Activated effector memory CD4-positive, alpha-beta T cell treated with Interleukin-2 at 50 U/mL for 16 hours (primary cell): ENCODE results near the gene PRKAR2B.

Experiments used
- DNase-seq: peaks from one replicate; pipeline ENCODE4 v3.0.0-alpha.2; 2020

PRKAR2B gene

DNA sequence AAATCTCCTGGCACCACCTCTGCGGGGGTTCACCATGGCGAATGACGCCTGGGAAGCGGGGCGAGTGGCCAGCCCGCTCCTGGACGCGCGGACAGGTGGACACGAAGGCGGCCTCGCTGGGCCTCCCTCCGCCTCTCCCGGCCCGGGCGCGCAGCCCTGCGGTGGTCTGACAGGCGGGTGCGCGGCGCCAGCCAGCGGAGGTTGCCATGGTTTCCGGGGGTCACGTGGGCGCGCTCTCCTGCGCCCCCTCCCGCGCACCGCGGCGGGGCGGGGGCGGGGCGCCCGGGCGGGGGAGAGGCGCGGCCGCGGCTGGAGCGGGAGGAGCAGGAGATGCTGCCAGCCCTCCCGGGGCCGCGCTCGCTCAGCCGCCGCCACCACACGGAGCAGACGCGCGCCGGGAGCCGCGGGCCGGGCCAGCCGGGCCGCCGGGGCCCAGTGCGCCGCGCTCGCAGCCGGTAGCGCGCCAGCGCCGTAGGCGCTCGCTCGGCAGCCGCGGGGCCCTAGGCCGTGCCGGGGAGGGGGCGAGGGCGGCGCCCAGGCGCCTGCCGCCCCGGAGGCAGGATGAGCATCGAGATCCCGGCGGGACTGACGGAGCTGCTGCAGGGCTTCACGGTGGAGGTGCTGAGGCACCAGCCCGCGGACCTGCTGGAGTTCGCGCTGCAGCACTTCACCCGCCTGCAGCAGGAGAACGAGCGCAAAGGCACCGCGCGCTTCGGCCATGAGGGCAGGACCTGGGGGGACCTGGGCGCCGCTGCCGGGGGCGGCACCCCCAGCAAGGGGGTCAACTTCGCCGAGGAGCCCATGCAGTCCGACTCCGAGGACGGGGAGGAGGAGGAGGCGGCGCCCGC, at the start of gene PRKAR2B:
Gene PRKAR2B (plus strand): TSS at position 359 of the 848 bp plus-strand sequence. CDS start 203 bp downstream, at position 562.
- peak; percentile 70 for DNase-seq

DNA sequence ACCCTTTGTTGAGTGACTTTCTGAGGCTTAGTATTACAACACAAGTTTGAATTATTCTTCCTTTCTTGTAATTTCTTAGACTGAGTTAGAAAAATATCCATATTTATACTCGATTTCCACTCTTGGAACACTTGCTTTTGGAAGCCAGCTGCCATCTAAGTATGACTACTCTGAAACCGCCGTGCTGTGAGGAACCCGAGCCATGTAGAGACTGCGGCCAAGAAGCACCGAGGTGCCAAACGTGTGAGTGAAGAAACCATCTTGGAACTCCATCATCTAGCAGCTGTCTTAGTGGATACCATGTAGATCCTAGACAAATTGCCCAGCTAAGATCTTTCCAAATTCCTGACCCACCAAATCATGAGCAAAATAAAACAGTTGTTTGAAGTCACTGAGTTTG, 49.7 kb upstream of the PRKAR2B start:
- no peak for DNase-seq

- no peak for DNase-seq
These were observed 46.8 kb upstream of the PRKAR2B start for GRCh38 chr7:106997487-106998271.

DNA sequence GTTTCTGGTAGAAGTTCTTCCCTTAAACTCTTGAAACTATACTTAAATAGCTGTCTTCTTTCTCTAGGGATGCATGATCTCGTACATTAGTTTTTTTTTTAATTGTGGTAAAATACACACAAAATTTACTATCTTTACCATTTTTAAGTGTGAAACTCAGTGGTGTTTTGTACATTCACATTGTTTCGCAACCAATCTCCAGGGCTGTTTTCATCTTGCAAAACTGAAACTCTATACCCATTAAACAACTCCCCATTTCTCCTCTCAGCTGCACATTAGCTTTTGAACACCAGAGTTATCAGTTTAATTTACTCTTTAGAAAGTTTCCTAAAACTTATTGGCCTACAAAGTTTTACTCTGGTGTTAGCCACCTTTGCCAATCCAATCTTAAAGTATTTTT, 45.5 kb upstream of the PRKAR2B start:
- no peak for DNase-seq

GRCh38 chr7:107001490-107001889, 43.0 kb upstream of the PRKAR2B start:
- DNase-seq: no peak

GRCh38 chr7:107002126-107002525, 42.4 kb upstream of the PRKAR2B start:
- DNase-seq: no peak

GRCh38 chr7:107002529-107002998, 41.9 kb upstream of the PRKAR2B start:
- no peak for DNase-seq

- DNase-seq: no peak
These were observed 37.3 kb upstream of the PRKAR2B start for GRCh38 chr7:107007007-107007891.

DNA sequence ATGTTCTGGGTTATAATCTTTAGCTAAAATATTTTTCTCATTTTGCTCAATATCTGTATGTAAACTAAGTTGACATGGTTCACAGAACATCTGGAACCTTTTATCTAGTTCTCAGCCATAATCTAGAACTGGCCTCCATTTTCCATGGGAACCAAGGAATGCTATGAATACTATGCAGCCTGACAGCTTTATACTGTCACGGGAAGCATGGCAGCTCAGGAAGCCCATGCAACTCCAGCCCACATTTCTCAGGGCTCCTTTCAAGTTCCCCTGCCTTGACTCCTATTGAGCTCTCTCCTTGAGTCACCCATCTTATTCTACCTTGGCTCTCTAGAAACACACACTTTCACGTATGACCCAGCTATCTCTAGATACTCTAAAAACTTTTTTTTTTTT, 36.6 kb upstream of the PRKAR2B start:
- no peak for DNase-seq

GRCh38 chr7:107009846-107010203, 34.7 kb upstream of the PRKAR2B start:
- DNase-seq: no peak

DNA sequence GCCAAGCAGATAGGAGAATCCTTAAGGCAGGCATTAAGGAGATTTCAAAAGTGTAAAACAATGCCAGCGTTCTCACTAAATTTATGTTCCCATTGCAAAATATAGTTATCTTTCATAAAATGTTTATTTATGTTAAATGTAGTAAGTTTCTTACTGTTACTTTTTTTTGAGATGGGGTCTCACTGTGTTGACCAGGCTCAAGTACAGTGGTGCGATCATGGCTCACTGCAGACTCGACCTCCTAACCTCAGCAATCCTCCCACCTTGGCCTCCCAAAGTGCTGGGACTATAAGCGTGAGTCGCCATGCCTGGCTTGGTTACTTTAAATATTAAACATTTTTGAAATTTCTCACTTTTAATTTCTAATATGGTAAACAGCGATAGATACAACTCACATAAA, 31.8 kb upstream of the PRKAR2B start:
- no peak for DNase-seq

DNA sequence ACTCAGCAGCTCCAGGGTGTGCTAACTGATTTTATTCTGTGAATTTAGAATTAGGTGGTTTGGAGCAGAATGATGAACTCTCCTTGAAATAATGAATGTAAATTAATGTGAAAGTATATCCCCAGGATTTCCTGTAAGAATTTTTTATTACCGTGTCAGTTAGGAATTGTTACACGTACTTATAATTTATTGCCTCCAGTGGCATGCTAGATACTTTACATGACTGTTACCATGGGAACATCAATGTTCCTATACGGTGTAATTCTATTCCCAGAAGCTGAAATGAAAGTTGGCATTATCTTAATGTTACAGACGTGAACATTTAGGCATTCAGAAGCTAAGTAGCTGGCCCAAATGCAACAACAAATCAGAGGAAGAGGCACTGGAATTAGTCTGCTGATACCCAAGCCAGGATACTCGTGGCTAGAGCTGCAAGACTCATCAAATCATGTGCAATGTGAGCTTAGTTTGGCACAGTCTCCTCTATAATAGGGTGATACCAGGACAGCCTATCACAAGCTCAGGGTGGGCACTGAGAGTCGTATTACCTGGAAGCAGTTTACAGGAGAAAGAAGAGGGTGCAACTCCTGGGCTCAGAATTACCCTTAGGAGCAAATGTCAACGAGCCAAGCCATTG, 30.0 kb upstream of the PRKAR2B start:
- no peak for DNase-seq

DNA sequence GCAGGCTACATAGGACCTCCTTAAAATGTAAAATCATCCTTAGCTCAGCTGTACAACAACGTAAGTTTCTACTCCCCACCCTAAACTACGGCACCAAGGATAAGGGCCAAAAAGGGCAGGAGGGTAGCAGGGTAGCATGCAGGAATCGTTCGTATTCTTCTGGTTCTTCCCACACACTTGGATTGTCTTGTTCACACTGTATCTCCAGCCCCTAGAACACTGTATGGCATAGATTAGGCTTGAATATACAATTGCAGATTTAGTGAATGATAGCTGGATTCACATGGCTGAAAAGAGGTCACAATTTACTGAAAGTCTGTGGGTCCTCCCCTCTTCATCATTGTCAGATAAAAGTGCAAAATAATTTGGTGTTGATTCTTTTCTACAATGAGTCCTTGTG, 28.2 kb upstream of the PRKAR2B start:
- no peak for DNase-seq

GRCh38 chr7:107017965-107018719, 26.4 kb upstream of the PRKAR2B start:
- no peak for DNase-seq

GRCh38 chr7:107020400-107020799, 24.1 kb upstream of the PRKAR2B start:
- no peak for DNase-seq

DNA sequence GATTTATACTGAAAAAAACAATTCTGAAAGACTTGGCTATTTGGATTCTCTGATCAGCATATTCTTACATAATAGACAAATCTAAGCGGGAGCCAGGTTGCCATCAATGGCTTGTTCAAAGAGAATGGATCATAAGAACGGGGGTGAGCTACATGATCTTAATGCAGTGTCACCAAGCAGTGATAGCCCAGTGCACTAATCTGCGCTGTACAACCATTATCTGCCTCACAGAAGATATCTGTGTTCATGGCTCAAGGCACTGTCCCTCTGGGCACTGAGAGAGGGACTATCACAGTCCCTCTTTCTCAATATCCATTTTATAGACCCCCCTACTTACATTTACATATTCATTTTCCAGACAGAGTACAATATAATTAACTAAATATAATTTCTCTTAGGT, 22.9 kb upstream of the PRKAR2B start:
- DNase-seq: no peak

DNA sequence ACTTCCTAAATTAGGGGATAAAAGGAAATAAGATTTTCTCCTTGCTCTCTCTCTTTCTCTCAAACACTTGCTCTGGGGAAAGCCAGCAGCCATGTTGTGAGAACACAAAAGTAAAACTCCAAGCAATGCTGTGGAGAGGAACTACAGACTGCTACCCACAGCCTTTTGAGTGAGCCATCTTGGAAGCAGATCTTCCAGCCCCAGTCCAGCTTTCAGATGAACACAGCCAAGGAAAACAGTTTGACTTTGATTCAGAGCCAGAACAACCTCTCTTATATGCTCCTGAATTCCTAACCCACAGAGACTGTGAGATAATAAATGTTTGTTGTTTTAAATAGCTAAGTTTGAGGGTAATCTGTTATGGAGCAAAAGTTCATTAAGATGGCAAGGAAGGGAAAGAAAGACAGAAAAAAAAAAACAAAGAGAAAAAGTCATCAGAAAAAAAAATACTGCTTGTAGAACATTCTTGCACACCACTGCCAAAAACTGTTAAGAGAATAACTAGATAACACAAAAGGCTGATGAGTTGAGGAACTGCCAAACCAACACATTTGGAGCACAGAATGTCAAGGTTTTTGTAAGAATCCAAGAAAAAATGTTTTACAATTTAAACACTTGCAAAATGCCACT, 20.9 kb upstream of the PRKAR2B start:
- no peak for DNase-seq

DNA sequence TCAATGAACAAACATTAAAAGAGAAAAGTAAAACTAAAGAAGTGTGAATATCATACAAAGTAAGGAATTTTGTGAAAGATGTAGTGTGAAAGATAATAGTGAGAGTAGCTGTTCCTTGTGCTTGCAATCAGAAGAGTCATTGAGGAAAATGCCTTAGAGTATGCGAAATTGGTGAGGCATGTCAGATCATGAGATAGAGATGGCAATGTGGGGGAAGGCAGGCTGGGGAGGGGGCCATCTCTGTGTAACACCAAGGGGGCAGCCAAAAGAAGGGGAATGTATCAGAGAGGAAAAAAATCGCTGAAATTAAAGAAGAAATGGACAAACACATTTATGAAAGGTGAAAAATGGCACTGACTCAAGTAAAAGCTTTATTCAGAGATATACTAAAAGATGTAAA, 19.6 kb upstream of the PRKAR2B start:
- DNase-seq: no peak

DNA sequence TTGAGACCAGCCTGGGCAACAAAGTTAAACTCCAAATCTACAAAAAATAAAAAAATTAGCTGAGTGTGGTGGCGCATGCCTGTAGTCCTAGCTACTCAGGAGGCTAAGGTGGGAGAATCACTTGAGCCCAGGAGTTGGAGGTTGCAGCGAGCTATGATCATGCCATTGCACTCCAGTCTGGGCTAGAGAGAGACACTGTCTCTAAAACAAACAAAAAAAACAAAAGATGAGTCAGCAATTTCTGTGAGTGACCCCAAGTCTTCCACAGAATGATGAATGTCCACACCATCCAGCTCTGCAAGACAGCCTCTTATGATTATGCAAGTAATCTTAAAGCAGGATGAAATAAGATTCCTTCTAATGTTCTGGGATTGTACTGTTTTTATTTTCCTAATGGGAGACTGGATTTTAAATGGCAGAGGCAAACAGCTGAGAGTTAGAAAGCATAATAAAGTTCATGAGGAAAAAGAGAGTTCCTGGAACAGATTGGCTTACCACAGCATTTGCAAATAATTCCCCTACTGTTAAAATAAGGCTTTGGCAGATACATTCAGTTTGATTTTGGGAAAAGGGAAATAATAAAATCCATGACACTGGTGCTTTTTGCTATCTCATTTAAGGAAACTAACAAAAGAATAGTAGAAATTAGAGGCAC, 18.9 kb upstream of the PRKAR2B start:
- no peak for DNase-seq

- no peak for DNase-seq
These were observed 18.3 kb upstream of the PRKAR2B start for GRCh38 chr7:107026166-107026565.

GRCh38 chr7:107027208-107027607, 17.3 kb upstream of the PRKAR2B start:
- no peak for DNase-seq
